Endothelial cell of umbilical vein (primary cell): ENCODE results near the gene NTN1. TPM values are rescaled to one million over a fixed set of nuclear protein-coding genes. Genes with fewer than 3 reads are reported as not detected.

Experiments used
- BruUV-seq: library from RNA; stranded (reverse); fragments of 400-500 nt; replicated peaks from 2 replicates; lab custom pipeline; 2021; lab: Mats Ljungman, UMichigan
- CTCF ChIA-PET: fragments of 300-600, 350-600 bp; sonication (Branson Sonifier 250); formaldehyde crosslinking; loops from one replicate; lab custom pipeline; 2021; ENCODE audit warnings: antibody characterized with exemption, inconsistent platforms; lab: Charles Lee
- POLR2A ChIA-PET: fragments of 300-600, 350-600 bp; sonication (Branson Sonifier 250); formaldehyde crosslinking; loops from one replicate; lab custom pipeline; 2021; ENCODE audit warnings: antibody characterized with exemption, inconsistent platforms; lab: Charles Lee
- DNase-seq: peaks from one replicate; pipeline ENCODE4 v3.0.0-alpha.2; 2011; ENCODE audit warnings: low read depth, low spot score
- FAIRE-seq: peaks from 2 replicates; lab custom pipeline; 2011; peaks lifted over from hg19 to GRCh38; lab: Jason Lieb, UNC
- H2AFZ ChIP-seq: 2 replicates; pipeline ENCODE4 v1.6.0; 2012; ENCODE audit warnings: low read depth, low read length, control low read depth, inconsistent platforms
- H3K27ac ChIP-seq: 2 replicates; pipeline ENCODE4 v1.5.1; 2011; ENCODE audit warnings: low read depth, mild to moderate bottlenecking, control low read depth, low read length, moderate library complexity; ENCODE audit not compliant: insufficient read depth
- H3K27me3 ChIP-seq, 2 experiments: 2 replicates each; pipeline versions ENCODE4 v1.6.0 to v1.6.1; 2011; ENCODE audit warnings: low read length in 2 of 2, mixed read lengths in 1 of 2; ENCODE audit not compliant: control insufficient read depth in 2 of 2, insufficient read depth in 2 of 2
- H3K36me3 ChIP-seq, 2 experiments: 2 replicates in 1 of 2; 3 replicates in 1 of 2; pipeline ENCODE4 v1.5.1; 2011; ENCODE audit warnings: low read length in 2 of 2, mild to moderate bottlenecking in 1 of 2, moderate library complexity in 1 of 2; ENCODE audit not compliant: control insufficient read depth in 2 of 2, insufficient read depth in 2 of 2; ENCODE audit errors: extremely low read depth in 1 of 2
- H3K4me1 ChIP-seq: 3 replicates; pipeline ENCODE4 v1.5.1; 2011; ENCODE audit warnings: mild to moderate bottlenecking, low read length; ENCODE audit not compliant: control insufficient read depth, insufficient read depth; ENCODE audit errors: extremely low read depth
- H3K4me2 ChIP-seq: 2 replicates; pipeline ENCODE4 v1.6.1; 2011; ENCODE audit warnings: low read length, control low read depth, mixed read lengths; ENCODE audit not compliant: insufficient read depth
- H3K4me3 ChIP-seq, 3 experiments: fragments of 200-600 bp in 1 of 3; sonication (generic), shearing (Covaris generic) in 1 of 3; replicated peaks in 1 of 3; 2 replicates each; pipeline ENCODE4 v1.5.1; 2011 to 2016; ENCODE audit warnings: control low read depth in 3 of 3, low read length in 3 of 3, mild to moderate bottlenecking in 2 of 3, inconsistent platforms in 1 of 3, low read depth in 1 of 3, moderate library complexity in 1 of 3; ENCODE audit not compliant: insufficient read depth in 1 of 3
- H3K79me2 ChIP-seq: 2 replicates; pipeline ENCODE4 v1.6.0; 2012; ENCODE audit warnings: low read length, inconsistent platforms; ENCODE audit not compliant: control insufficient read depth, insufficient read depth
- H3K9ac ChIP-seq: replicated peaks from 2 replicates; pipeline ENCODE3; 2011; ENCODE audit warnings: low read length, control low read depth; ENCODE audit not compliant: insufficient read depth; ENCODE audit errors: extremely low read depth
- H3K9me1 ChIP-seq: replicated peaks from 3 replicates; pipeline ENCODE4 v1.6.0; 2011; ENCODE audit warnings: mild to moderate bottlenecking, low read length; ENCODE audit not compliant: control insufficient read depth, insufficient read depth; ENCODE audit errors: extremely low read depth
- H3K9me3 ChIP-seq: replicated peaks from 2 replicates; pipeline ENCODE4 v1.5.1; 2012; ENCODE audit warnings: low read length, inconsistent platforms; ENCODE audit not compliant: control insufficient read depth, insufficient read depth
- H4K20me1 ChIP-seq: replicated peaks from 2 replicates; pipeline ENCODE3; 2011; ENCODE audit warnings: mild to moderate bottlenecking, low read length; ENCODE audit not compliant: control insufficient read depth, insufficient read depth; ENCODE audit errors: extremely low read depth
- EZH2 ChIP-seq: IDR thresholded peaks from 2 replicates; pipeline ENCODE4 v1.6.1; 2012; ENCODE audit warnings: borderline replicate concordance, low read depth, mild to moderate bottlenecking, moderate library complexity, low read length, inconsistent platforms; ENCODE audit not compliant: severe bottlenecking
- FOS ChIP-seq: IDR thresholded peaks from 2 replicates; pipeline ENCODE4 v1.6.1; 2011; ENCODE audit warnings: mild to moderate bottlenecking, low read length, moderate library complexity, borderline replicate concordance; ENCODE audit not compliant: insufficient read depth
- GATA2 ChIP-seq: IDR thresholded peaks from 2 replicates; pipeline ENCODE4 v1.7.0; 2011; ENCODE audit warnings: low read depth, mild to moderate bottlenecking, moderate library complexity, mixed read lengths, low read length; ENCODE audit not compliant: insufficient read length, insufficient read depth
- JUN ChIP-seq: IDR thresholded peaks from 2 replicates; pipeline ENCODE4 v1.6.1; 2011; ENCODE audit warnings: borderline replicate concordance, low read depth; ENCODE audit not compliant: insufficient read length, insufficient read depth
- MAX ChIP-seq: IDR thresholded peaks from 2 replicates; pipeline ENCODE4 v1.6.1; 2011; ENCODE audit not compliant: insufficient read depth, insufficient read length
- MYC ChIP-seq: IDR thresholded peaks from one replicate; pipeline ENCODE4 v1.6.1; 2011; ENCODE audit warnings: mild to moderate bottlenecking, low read depth, low read length
- POLR2A ChIP-seq: IDR thresholded peaks from 2 replicates; pipeline ENCODE4 v1.6.1; 2012; ENCODE audit warnings: low read depth, mild to moderate bottlenecking, control low read depth, low read length
- POLR2AphosphoS5 ChIP-seq: IDR thresholded peaks from 2 replicates; pipeline ENCODE4 v1.6.1; 2012; ENCODE audit warnings: low read depth, mild to moderate bottlenecking, control low read depth, low read length, moderate library complexity; ENCODE audit not compliant: insufficient read depth
- dilution Hi-C: fragments of 300-500 bp; cut with MboI; formaldehyde crosslinking; loops from one replicate; pipeline ENCODE4 v1.15.0; 2019; ENCODE audit warnings: low sequenced_read_pairs; ENCODE audit not compliant: extremely low pct_ligation_motif_present
- intact Hi-C: fragments of 100-400 bp; cut with micrococcal nuclease; formaldehyde crosslinking; loops from one replicate; pipeline ENCODE4 v1.10.0; 2022
- polyA plus RNA-seq, 4 experiments: library from polyadenylated mRNA; depleted of rRNA in 3 of 4; stranded (reverse) in 3 of 4; unstranded in 1 of 4; fragments of >200 nt; gene quantifications; 2 replicates each; pipeline versions ENCODE4 v1.2.1 to v1.2.3, GENCODE V29; 2011 to 2012; ENCODE audit warnings: missing spikeins in 1 of 4
- total RNA-seq: library from RNA; stranded (reverse); gene quantifications from 2 replicates; pipeline ENCODE4 v1.2.3, GENCODE V29; 2021
- TF ChIP-seq, protein P1 (sequence below), 2 donors: IDR thresholded peaks; 1 replicate in 1 of 2; 2 replicates in 1 of 2; pipeline ENCODE4 v1.5.1; 2011; ENCODE audit warnings: low read length in 2 of 2, mild to moderate bottlenecking in 2 of 2, moderate library complexity in 2 of 2, control low read depth in 1 of 2, inconsistent platforms in 1 of 2, low read depth in 1 of 2; ENCODE audit not compliant: insufficient read depth in 1 of 2; ENCODE audit errors: extremely low read depth in 1 of 2

Gene NTN1
- total and polyA plus RNA-seq, 2 donors (not counting 3 experiments of a cell fraction or from before 2014, with no cell fraction given) = 0.10 to 0.18 TPM

GRCh38 chr17:9110501-9110900 is 89.2 kb downstream of the NTN1 start:
- no peaks in the 10 kb centered on the region for H3K36me3 ChIP-seq
- TF ChIP-seq POLR2AphosphoS5 (no peak), GATA2 (no peak), EZH2 (no peak), MYC (no peak), JUN (no peak), POLR2A (no peak), FOS (no peak), MAX (no peak)
- TF ChIP-seq, protein P1, sequence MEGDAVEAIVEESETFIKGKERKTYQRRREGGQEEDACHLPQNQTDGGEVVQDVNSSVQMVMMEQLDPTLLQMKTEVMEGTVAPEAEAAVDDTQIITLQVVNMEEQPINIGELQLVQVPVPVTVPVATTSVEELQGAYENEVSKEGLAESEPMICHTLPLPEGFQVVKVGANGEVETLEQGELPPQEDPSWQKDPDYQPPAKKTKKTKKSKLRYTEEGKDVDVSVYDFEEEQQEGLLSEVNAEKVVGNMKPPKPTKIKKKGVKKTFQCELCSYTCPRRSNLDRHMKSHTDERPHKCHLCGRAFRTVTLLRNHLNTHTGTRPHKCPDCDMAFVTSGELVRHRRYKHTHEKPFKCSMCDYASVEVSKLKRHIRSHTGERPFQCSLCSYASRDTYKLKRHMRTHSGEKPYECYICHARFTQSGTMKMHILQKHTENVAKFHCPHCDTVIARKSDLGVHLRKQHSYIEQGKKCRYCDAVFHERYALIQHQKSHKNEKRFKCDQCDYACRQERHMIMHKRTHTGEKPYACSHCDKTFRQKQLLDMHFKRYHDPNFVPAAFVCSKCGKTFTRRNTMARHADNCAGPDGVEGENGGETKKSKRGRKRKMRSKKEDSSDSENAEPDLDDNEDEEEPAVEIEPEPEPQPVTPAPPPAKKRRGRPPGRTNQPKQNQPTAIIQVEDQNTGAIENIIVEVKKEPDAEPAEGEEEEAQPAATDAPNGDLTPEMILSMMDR (IDR thresholded peaks at IDR 0.05; ENCODE audit: extremely low read depth in 1 of 2, insufficient read depth in 1 of 2, low read depth in 1 of 2, low read length in 2 of 2) = no peak
- DNase-seq (no peak), FAIRE-seq (no peak)
- H3K9ac ChIP-seq = no peak overlapping the region
- H3K79me2 ChIP-seq = no peaks in the 10 kb centered on the region
- POLR2A ChIA-PET = no interaction called here
- no peaks in the 10 kb centered on the region for H3K27me3 ChIP-seq
- dilution Hi-C loops = no loop called here
- no peaks in the 10 kb centered on the region for H3K4me1 ChIP-seq
- no peak overlapping the region for H3K4me2 ChIP-seq
- intact Hi-C loops = no loop called here
- H4K20me1 ChIP-seq = no peaks in the 10 kb centered on the region
- no peaks in the 10 kb centered on the region for H3K9me1 ChIP-seq
- H3K27ac ChIP-seq = no peak overlapping the region
- CTCF ChIA-PET = interaction anchor here (0.7 kb wide), 1 partner anchor 92 kb away, joined by 3 read pairs; no protein-coding TSS in a partner anchor
- no peaks in the 10 kb centered on the region for H3K9me3 ChIP-seq
- H2AFZ ChIP-seq = no peak overlapping the region
- no TSS peak for BruUV-seq
- H3K4me3 ChIP-seq = no peak overlapping the region
